Measurements from ENCODE around the gene USP31.
"Not testable (repeated sequence)": the region's sequence is repeated elsewhere in the genome, so short reads cannot be mapped to it uniquely, and the experiment has no call there.

The USP31 gene

GRCh38 chr16:23129686-23130085 is 19.6 kb downstream of the USP31 start:
- DNase-seq: no peak

GRCh38 chr16:23128056-23128455 is 21.2 kb downstream of the USP31 start:
- DNase-seq: no peak

- no peak for DNase-seq
These were observed 24.0 kb downstream of the USP31 start for GRCh38 chr16:23125277-23125676.

GRCh38 chr16:23124315-23124714 is 24.9 kb downstream of the USP31 start:
- DNase-seq: no peak

GRCh38 chr16:23122144-23122543 is 27.1 kb downstream of the USP31 start:
- DNase-seq: no peak

GRCh38 chr16:23121024-23121423 is 28.2 kb downstream of the USP31 start:
- no peak for DNase-seq

- DNase-seq: no peak
These were observed 28.7 kb downstream of the USP31 start for GRCh38 chr16:23120562-23120961.

GRCh38 chr16:23119570-23119969 is 29.7 kb downstream of the USP31 start:
- no peak for DNase-seq

GRCh38 chr16:23114131-23114904 is 34.9 kb downstream of the USP31 start:
- no peak for DNase-seq

- no peak for DNase-seq
These were observed 36.1 kb downstream of the USP31 start for GRCh38 chr16:23113185-23113584.

- DNase-seq: no peak
These were observed 38.9 kb downstream of the USP31 start for GRCh38 chr16:23110257-23110899.

- DNase-seq: no peak
These were observed 41.3 kb downstream of the USP31 start for GRCh38 chr16:23107936-23108335.

- no peak for DNase-seq
These were observed 42.1 kb downstream of the USP31 start for GRCh38 chr16:23107117-23107516.

- DNase-seq: no peak
These were observed 43.9 kb downstream of the USP31 start for GRCh38 chr16:23105309-23105708.

GRCh38 chr16:23104032-23104955 is 45.0 kb downstream of the USP31 start:
- DNase-seq: no peak

GRCh38 chr16:23103603-23104002 is 45.6 kb downstream of the USP31 start:
- no peak for DNase-seq

- DNase-seq: no peak
These were observed 48.2 kb downstream of the USP31 start for GRCh38 chr16:23101012-23101550.

GRCh38 chr16:23096450-23096849 is 52.8 kb downstream of the USP31 start:
- DNase-seq: not testable (repeated sequence)

GRCh38 chr16:23094136-23094535 is 55.1 kb downstream of the USP31 start:
- not testable (repeated sequence) for DNase-seq

GRCh38 chr16:23092801-23093117 is 56.5 kb downstream of the USP31 start:
- DNase-seq: no peak

GRCh38 chr16:23092072-23092800 is 57.0 kb downstream of the USP31 start:
- DNase-seq: no peak

GRCh38 chr16:23089111-23089510 is 60.1 kb downstream of the USP31 start:
- no peak for DNase-seq

- DNase-seq: no peak
These were observed 61.2 kb downstream of the USP31 start for GRCh38 chr16:23088018-23088417.
